Measurements from ENCODE around the gene HTT. TPM values are rescaled to one million over a fixed set of nuclear protein-coding genes. Genes with fewer than 3 reads are reported as not detected.

The HTT gene
- total and polyA plus RNA-seq, 2 of the 8 experiments (the other 6 are each of a cell fraction or from before 2014, with no cell fraction given): 24.0 to 71.0 TPM

- Histone ChIP-seq H2AFZ (ENCODE audit: low read length) (no peak overlapping the region), H3K4me2 (ENCODE audit: insufficient read depth in 1 of 2, low read depth in 2 of 2, low read length in 2 of 2) (no peak overlapping the region), H3K27ac (ENCODE audit: low read depth, low read length) (no peak overlapping the region), H4K91ac (replicated peaks; ENCODE audit: insufficient read length, low read length) (no peak overlapping the region), H3K79me2 (ENCODE audit: control insufficient read depth in 1 of 2, insufficient read depth in 2 of 2, low read length in 2 of 2) (no peaks in the 10 kb centered on the region), H3K4me1 (replicated peaks in 1 of 4; ENCODE audit: control insufficient read depth in 3 of 4, insufficient read depth in 4 of 4, low read length in 3 of 4) (no peaks in the 10 kb centered on the region), H3K27me3 (replicated peaks in 1 of 4; ENCODE audit: control insufficient read depth in 3 of 4, extremely low read depth in 1 of 4, insufficient read depth in 3 of 4, low read length in 3 of 4) (no peaks in the 10 kb centered on the region), H2BK12ac (ENCODE audit: low read depth, low read length) (no peak overlapping the region), H3K14ac (ENCODE audit: insufficient read length) (no peak overlapping the region), H2AK5ac (ENCODE audit: low read depth, low read length) (no peak overlapping the region), H2BK120ac (replicated peaks; ENCODE audit: low read depth, low read length) (no peak overlapping the region), H3K23me2 (ENCODE audit: low read depth, low read length) (no peaks in the 10 kb centered on the region), H4K20me1 (replicated peaks in 1 of 2; ENCODE audit: control insufficient read depth in 1 of 2, insufficient read depth in 2 of 2, low read length in 2 of 2) (peaks cover 0 to 4% of the 10 kb centered on the region in 2 experiments), H2BK15ac (ENCODE audit: low read length) (no peak overlapping the region), H3K18ac (ENCODE audit: extremely low read depth, low read length) (no peak overlapping the region), H3K23ac (ENCODE audit: insufficient read length) (no peak overlapping the region), H3K36me3 (ENCODE audit: control insufficient read depth in 2 of 4, insufficient read depth in 4 of 4, low read length in 3 of 4) (peaks cover 12 to 30% (median 26%) of the 10 kb centered on the region in 4 experiments; a peak in 7 of 8 replicates), H3K4ac (replicated peaks; ENCODE audit: insufficient read length, low read depth, low read length) (no peak overlapping the region), H4K5ac (ENCODE audit: insufficient read length, low read depth, low read length) (no peak overlapping the region), H3K79me1 (ENCODE audit: low read depth, low read length) (no peaks in the 10 kb centered on the region), H3K9me3 (ENCODE audit: insufficient read depth in 2 of 2, low read depth in 1 of 2, low read length in 1 of 2) (no peaks in the 10 kb centered on the region), H3K56ac (replicated peaks; ENCODE audit: insufficient read length, low read depth, low read length) (no peak overlapping the region), H2BK5ac (ENCODE audit: low read depth, low read length) (no peak overlapping the region), H3K9ac (replicated peaks in 1 of 4; ENCODE audit: extremely low read depth in 1 of 4, low read depth in 3 of 4, low read length in 3 of 4) (no peak overlapping the region), H2BK20ac (ENCODE audit: low read length) (no peak overlapping the region), H4K8ac (ENCODE audit: extremely low read depth, insufficient read depth, low read length) (no peak overlapping the region), H3K4me3 (ENCODE audit: extremely low read depth in 1 of 4, insufficient read depth in 2 of 4, low read depth in 3 of 4, low read length in 4 of 4) (no peak overlapping the region)
- TF ChIP-seq E2F6 (IDR thresholded peaks at IDR 0.05) (no peak), KDM1A (IDR thresholded peaks at IDR 0.05; ENCODE audit: borderline replicate concordance, low read length) (no peak), BRCA1 (IDR thresholded peaks at IDR 0.05; ENCODE audit: low read depth, low read length) (no peak), RAD21 (IDR thresholded peaks at IDR 0.05 in 1 of 2, conservative IDR thresholded peaks at IDR 0.05 in 1 of 2; ENCODE audit: low read depth in 2 of 2, low read length in 2 of 2) (no peak), TAF7 (optimal IDR thresholded peaks at IDR 0.05; ENCODE audit: borderline replicate concordance, low read depth, low read length) (no peak), SAP30 (IDR thresholded peaks at IDR 0.05; ENCODE audit: insufficient read depth, insufficient replicate concordance, low read length) (no peak), EP300 (IDR thresholded peaks at IDR 0.05; ENCODE audit: borderline replicate concordance in 1 of 2, low read depth in 2 of 2, low read length in 2 of 2) (no peak), CEBPB (IDR thresholded peaks at IDR 0.05; ENCODE audit: low read depth, low read length) (no peak), SP2 (IDR thresholded peaks at IDR 0.05; ENCODE audit: low read length) (no peak), HDAC6 (IDR thresholded peaks at IDR 0.05; ENCODE audit: low read depth, low read length) (no peak), MAFK (IDR thresholded peaks at IDR 0.05; ENCODE audit: low read depth, low read length) (no peak)
- 90% methylated on average over 11 of the region's 11 CpGs; no CpG with 5 or more reads in 1 of the 2 experiments for WGBS, 2 experiments (ENCODE audit: extremely low coverage in 1 of 2, insufficient coverage in 1 of 2, insufficient read length in 1 of 2, insufficient replicate concordance in 2 of 2, low coverage in 1 of 2, low lambda C conversion rate in 2 of 2, missing lambda C conversion rate in 1 of 2)
- CTCF ChIA-PET (ENCODE audit: partially characterized antibody): no interaction called here
- POLR2A ChIA-PET (ENCODE audit: partially characterized antibody): no interaction called here
- DNase-seq (ENCODE audit: low read depth in 1 of 2, low spot score in 2 of 2): no peak
- FAIRE-seq: no peak
These were observed 131.5 kb downstream of the HTT start for GRCh38 chr4:3205995-3206394.
